Measurements from ENCODE around the gene DNAJC27. TPM values are rescaled to one million over a fixed set of nuclear protein-coding genes. Genes with fewer than 3 reads are reported as not detected.

DNAJC27 gene
- total and polyA plus RNA-seq, 9 of the 15 experiments (the other 6 are each of a cell fraction or from before 2014, with no cell fraction given) = 0.53 to 5.9 (median 3.0) TPM

- TF ChIP-seq MGA (IDR thresholded peaks at IDR 0.05) (peak; percentile 31; the same call in 1 of the 2 replicates), E2F6 (IDR thresholded peaks at IDR 0.05; ENCODE audit: borderline replicate concordance in 1 of 2, extremely low read depth in 1 of 2, insufficient read depth in 1 of 2, insufficient read length in 1 of 2, low read depth in 1 of 2, low read length in 1 of 2, poor library complexity in 1 of 2, severe bottlenecking in 1 of 2) (peak in 1 of 2 experiments; percentile 76), ZNF347 (CRISPR knock-in tag; IDR thresholded peaks at IDR 0.05; ENCODE audit: low read depth) (no peak), DDX20 (tag; IDR thresholded peaks at IDR 0.05; ENCODE audit: low read depth) (no peak), NR3C1 (CRISPR knock-in tag; IDR thresholded peaks at IDR 0.05) (no peak), MLX (CRISPR knock-in tag; conservative IDR thresholded peaks at IDR 0.05) (no peak), RBFOX2 (IDR thresholded peaks at IDR 0.05; ENCODE audit: low read depth, low read length) (peak; percentile 25; the same call in 1 of the 2 replicates), POLR2G (IDR thresholded peaks at IDR 0.05; ENCODE audit: low read depth, low read length) (peak; percentile 70), GATA2 (CRISPR knock-in tag; IDR thresholded peaks at IDR 0.05) (no peak), CCAR2 (IDR thresholded peaks at IDR 0.05; ENCODE audit: low read depth, low read length) (no peak), DPF2 (IDR thresholded peaks at IDR 0.05) (no peak), RHOXF2B (CRISPR knock-in tag; conservative IDR thresholded peaks at IDR 0.05) (no peak), SRSF9 (IDR thresholded peaks at IDR 0.05; ENCODE audit: borderline replicate concordance, low read depth, low read length) (no peak)
These were observed 51.5 kb downstream of the DNAJC27 start, which contains the start of gene ADCY3 (continued) for GRCh38 chr2:24920098-24920808.

Measured in K562 (cell line).